ENCODE data around the gene HOXB9.

The HOXB9 gene

GRCh38 chr17:48609033-48609432 is 17.1 kb downstream of the HOXB9 start:
- H3K79me2 ChIP-seq (ENCODE audit: insufficient read depth, low read length) = no peaks in the 10 kb centered on the region
- H3K27me3 ChIP-seq (ENCODE audit: insufficient read depth, low read length) = no peaks in the 10 kb centered on the region
- H3K9me2 ChIP-seq (ENCODE audit: low read depth, low read length) = no peaks in the 10 kb centered on the region
- H3K36me3 ChIP-seq (ENCODE audit: insufficient read depth, low read length) = no peaks in the 10 kb centered on the region
- no peak for TF ChIP-seq EZH2 (IDR thresholded peaks at IDR 0.05; ENCODE audit: borderline replicate concordance, low read length)
- no peak for TF ChIP-seq CTCF (IDR thresholded peaks at IDR 0.05; ENCODE audit: low read length)
- H3K4me1 ChIP-seq (ENCODE audit: insufficient read depth, low read length, severe bottlenecking) = peaks cover 3% of the 10 kb centered on the region
- H3K27ac ChIP-seq (ENCODE audit: low read depth, low read length, poor library complexity, severe bottlenecking) = no peak overlapping the region
- no peak overlapping the region for H3K4me2 ChIP-seq (ENCODE audit: low read length)
- no peaks in the 10 kb centered on the region for H3K9me3 ChIP-seq (ENCODE audit: low read length)
- no peaks in the 10 kb centered on the region for H3F3A ChIP-seq (ENCODE audit: insufficient read depth, low read length)
- no peak overlapping the region for H3K4me3 ChIP-seq (ENCODE audit: low read depth, low read length, poor library complexity, severe bottlenecking)
- H2AFZ ChIP-seq (ENCODE audit: low read length) = no peak overlapping the region
- no peaks in the 10 kb centered on the region for H4K20me1 ChIP-seq (ENCODE audit: insufficient read depth, low read length)
- H3K9ac ChIP-seq (ENCODE audit: low read length) = no peak overlapping the region

GRCh38 chr17:48608494-48608834 is 17.7 kb downstream of the HOXB9 start:
- H3K9me3 ChIP-seq (ENCODE audit: low read length) = no peaks in the 10 kb centered on the region
- H3F3A ChIP-seq (ENCODE audit: insufficient read depth, low read length) = no peaks in the 10 kb centered on the region
- TF ChIP-seq EZH2 (IDR thresholded peaks at IDR 0.05; ENCODE audit: borderline replicate concordance, low read length) (no peak), CTCF (IDR thresholded peaks at IDR 0.05; ENCODE audit: low read length) (no peak)
- peaks cover 3% of the 10 kb centered on the region for H3K4me1 ChIP-seq (ENCODE audit: insufficient read depth, low read length, severe bottlenecking)
- H3K27me3 ChIP-seq (ENCODE audit: insufficient read depth, low read length) = no peaks in the 10 kb centered on the region
- no peak overlapping the region for H3K27ac ChIP-seq (ENCODE audit: low read depth, low read length, poor library complexity, severe bottlenecking)
- H3K36me3 ChIP-seq (ENCODE audit: insufficient read depth, low read length) = no peaks in the 10 kb centered on the region
- no peak overlapping the region for H3K4me2 ChIP-seq (ENCODE audit: low read length)
- H3K4me3 ChIP-seq (ENCODE audit: low read depth, low read length, poor library complexity, severe bottlenecking) = no peak overlapping the region
- H3K9me2 ChIP-seq (ENCODE audit: low read depth, low read length) = no peaks in the 10 kb centered on the region
- H3K79me2 ChIP-seq (ENCODE audit: insufficient read depth, low read length) = no peaks in the 10 kb centered on the region
- H4K20me1 ChIP-seq (ENCODE audit: insufficient read depth, low read length) = no peaks in the 10 kb centered on the region
- H3K9ac ChIP-seq (ENCODE audit: low read length) = no peak overlapping the region
- H2AFZ ChIP-seq (ENCODE audit: low read length) = no peak overlapping the region

- no peaks in the 10 kb centered on the region for H3K36me3 ChIP-seq (ENCODE audit: insufficient read depth, low read length)
- no peaks in the 10 kb centered on the region for H3K79me2 ChIP-seq (ENCODE audit: insufficient read depth, low read length)
- H3K9me3 ChIP-seq (ENCODE audit: low read length) = no peaks in the 10 kb centered on the region
- H3F3A ChIP-seq (ENCODE audit: insufficient read depth, low read length) = no peaks in the 10 kb centered on the region
- no peak overlapping the region for H3K4me3 ChIP-seq (ENCODE audit: low read depth, low read length, poor library complexity, severe bottlenecking)
- H3K4me2 ChIP-seq (ENCODE audit: low read length) = no peak overlapping the region
- TF ChIP-seq EZH2 (IDR thresholded peaks at IDR 0.05; ENCODE audit: borderline replicate concordance, low read length) = no peak
- no peak for TF ChIP-seq CTCF (IDR thresholded peaks at IDR 0.05; ENCODE audit: low read length)
- no peak overlapping the region for H3K27ac ChIP-seq (ENCODE audit: low read depth, low read length, poor library complexity, severe bottlenecking)
- no peaks in the 10 kb centered on the region for H4K20me1 ChIP-seq (ENCODE audit: insufficient read depth, low read length)
- H3K4me1 ChIP-seq (ENCODE audit: insufficient read depth, low read length, severe bottlenecking) = peaks cover 3% of the 10 kb centered on the region
- H3K9me2 ChIP-seq (ENCODE audit: low read depth, low read length) = no peaks in the 10 kb centered on the region
- H3K9ac ChIP-seq (ENCODE audit: low read length) = no peak overlapping the region
- peaks cover under 1% of the 10 kb centered on the region; the same call in 1 of the 2 replicates for H3K27me3 ChIP-seq (ENCODE audit: insufficient read depth, low read length)
- no peak overlapping the region for H2AFZ ChIP-seq (ENCODE audit: low read length)
Observed at GRCh38 chr17:48606892-48607614, 19.1 kb downstream of the HOXB9 start.

Data from OCI-LY1 (cell line).